Activated gamma-delta T cell (primary cell): ENCODE data around the gene CNOT3.
"Not testable (repeated sequence)": the region's sequence is repeated elsewhere in the genome, so short reads cannot be mapped to it uniquely, and the experiment has no call there.

Experiments
- DNase-seq: peaks from one replicate; lab custom pipeline; 2025; lab: John Stamatoyannopoulos, UW
- total RNA-seq, 2 donors: gene quantifications; one replicate each; lab custom pipeline; 2026; lab: John Stamatoyannopoulos, UW

Gene CNOT3
- 27.7 to 29.5 reads per million in 2 donors for total RNA-seq

DNA sequence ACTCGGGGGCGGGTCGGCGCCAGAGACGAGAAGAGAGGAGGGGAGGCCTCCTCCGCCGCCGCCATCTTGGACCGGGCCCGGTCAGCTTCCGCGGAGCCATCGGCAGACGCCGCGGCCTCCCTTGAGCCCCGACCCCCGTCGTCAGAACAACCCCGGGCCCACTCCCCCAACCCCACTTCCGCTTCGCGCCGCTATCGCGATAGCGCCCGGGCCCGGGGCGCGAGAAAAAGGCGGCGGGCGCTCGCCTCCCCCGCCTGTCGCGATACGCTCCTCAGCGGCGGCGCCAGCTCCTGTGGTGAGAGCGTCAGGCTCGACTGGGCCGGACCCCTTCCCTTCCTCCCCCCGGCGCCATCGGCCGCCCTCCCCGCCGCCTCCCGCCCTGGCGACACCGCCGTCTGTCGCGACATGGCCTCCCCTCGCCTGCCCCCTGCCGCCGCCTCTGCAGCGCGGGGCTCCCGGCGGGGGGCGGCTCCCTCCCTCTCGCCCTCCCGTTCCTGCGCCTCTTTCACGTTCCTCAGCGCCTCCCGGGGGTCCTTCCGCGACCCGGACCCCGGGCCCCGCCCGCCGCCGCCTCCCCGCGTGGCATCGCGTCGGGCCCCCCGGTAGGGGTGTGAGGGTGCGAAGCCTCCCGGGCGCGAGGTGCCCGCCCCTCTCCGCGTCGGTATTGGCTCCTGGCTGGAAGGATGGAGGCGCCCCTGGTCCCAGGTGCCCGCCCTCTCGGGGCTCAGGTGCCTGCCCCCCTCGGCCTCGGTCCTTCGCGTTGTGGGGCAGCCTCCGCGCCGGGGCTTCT lies at the start of gene CNOT3:
Gene CNOT3 (plus strand): TSS at position 64 of the 790 bp plus-strand sequence. CDS start 5,217 bp downstream, outside the sequence.
- peak; percentile 44 for DNase-seq

- DNase-seq = no peak
Measured at GRCh38 chr19:54094426-54095000, 43.0 kb upstream of the CNOT3 start.

DNA sequence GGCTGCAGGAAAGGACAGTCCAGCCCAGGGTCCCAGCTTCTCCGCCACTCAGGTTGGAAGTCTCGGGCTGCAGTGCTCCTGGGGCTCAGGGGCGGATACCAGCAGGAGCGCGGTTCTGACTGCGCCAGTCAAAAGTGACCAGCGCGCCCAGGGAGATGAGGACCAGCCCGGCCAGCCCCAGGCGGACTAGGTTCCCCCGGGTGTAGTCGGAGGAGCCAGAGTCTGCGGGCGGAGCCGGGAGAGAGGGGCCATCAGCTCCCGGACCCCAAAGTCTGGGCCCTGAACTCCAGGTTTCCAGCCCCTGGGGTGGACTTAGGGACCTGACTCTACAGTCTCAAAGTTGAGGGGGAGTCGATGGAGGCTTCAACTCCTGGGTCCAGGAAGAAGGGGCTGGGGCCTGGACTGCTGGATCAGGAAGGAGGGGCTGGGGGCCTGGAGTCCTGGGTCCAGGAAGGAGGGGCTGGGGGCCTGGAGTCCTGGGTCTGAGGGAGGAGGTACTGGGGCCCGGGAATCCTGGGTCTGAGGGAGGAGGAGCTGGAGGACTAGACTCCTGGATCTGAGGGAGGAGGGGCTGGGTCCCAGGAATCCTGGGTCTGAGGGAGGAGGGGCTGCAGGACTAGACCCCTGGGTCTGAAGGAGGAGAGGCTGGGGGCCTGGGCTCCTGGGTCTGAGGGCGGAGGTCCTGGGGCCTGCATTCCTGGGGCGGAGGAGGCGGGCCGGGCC lies 42.3 kb upstream of the CNOT3 start:
- no peak for DNase-seq

- peak; percentile 42 for DNase-seq
Measured at GRCh38 chr19:54095859-54096616, 41.5 kb upstream of the CNOT3 start.

GRCh38 chr19:54096617-54097106 lies 40.9 kb upstream of the CNOT3 start:
- no peak for DNase-seq

DNA sequence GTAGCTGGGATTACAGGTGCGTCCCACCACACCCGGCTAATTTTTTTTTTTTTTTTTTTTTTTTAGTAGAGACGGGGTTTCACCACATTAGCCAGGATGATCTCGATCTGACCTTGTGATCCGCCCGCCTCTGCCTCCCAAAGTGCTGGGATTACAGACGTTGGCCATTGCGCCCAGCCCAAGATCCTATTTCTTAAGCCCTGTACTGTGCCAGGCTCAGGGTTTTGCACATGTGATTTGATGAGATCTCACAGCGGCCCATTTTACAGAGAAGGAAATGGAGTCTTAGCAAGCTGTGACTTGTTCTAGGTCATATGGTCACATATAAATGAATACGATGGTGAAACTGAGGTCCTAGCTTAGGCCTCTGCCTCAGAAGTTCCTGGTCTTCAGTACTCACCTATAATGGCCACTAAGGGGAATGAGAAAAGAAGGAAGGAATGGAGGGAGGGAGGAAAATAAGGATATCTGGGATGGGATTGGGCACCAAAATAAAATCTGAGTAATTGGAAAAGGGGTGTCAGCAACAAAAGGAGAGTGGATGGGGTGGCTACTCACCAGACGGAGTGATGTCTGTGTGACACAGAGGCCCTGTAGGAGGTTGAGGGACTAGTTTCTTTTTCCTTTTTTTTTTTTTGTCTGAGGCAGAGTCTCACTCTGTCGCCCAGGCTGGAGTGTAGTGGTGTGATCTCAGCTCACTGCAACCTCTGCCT lies 38.2 kb upstream of the CNOT3 start:
- no peak for DNase-seq

DNA sequence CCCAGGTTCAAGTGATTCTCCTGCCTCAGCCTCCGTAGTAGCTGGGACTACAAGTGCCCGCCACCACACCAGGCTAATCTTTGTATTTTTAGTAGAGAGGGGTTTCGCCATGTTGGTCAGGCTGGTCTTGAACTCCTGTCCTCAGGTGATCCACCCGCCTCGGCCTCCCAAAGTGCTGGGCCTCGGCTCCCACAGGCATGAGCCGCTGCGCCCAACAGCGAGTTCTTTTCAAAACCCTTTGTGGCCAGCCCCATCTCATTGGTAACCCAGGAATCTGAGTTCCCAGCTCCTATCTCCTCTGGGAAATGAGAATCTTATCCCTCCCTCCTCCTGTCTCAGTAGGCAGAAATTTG lies 37.7 kb upstream of the CNOT3 start:
- not testable (repeated sequence) for DNase-seq

- no peak for DNase-seq
Measured at GRCh38 chr19:54100561-54100960, 37.0 kb upstream of the CNOT3 start, which contains the start of gene OSCAR. OSCAR (minus strand) TSS chr19:54100803; CDS start chr19:54100792, 11 bp downstream.

- peak; percentile 98 for DNase-seq
Measured at GRCh38 chr19:54102421-54103169, 35.0 kb upstream of the CNOT3 start, which contains the start of gene NDUFA3. NDUFA3 (plus strand) TSS chr19:54102855; CDS start chr19:54102879, 24 bp downstream.

DNA sequence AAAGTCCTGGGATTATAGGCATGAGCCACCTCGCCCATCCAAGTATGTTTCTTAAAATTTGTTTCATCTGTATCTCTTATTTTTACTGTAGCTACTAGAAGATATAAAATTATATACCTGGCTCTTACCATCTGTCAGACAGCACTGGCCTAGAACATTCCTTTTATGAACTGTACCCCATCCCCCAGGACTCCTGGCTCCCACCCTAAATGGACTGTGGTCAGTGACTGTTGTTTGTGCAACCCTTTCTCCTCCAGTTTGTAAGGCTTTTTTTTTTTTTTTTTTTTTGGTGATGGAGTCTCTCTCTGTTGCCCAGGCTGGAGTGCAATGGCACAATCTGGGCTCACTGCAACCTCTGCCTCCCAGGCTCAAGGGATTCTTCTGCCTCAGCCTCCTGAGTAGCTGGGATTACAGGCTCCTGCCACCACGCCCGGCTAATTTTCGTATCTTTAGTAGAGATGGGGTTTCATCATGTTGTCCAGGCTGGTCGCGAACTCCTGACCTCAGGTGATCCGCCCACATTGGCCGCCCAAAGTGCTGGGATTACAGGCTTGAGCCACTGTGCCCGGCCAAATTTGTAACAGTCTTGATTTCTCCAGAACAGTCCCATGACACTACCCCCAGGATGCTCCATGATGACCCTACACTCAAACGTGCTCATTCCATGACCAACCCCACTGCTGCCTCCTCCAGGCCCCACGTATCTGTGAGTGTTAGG lies 32.4 kb upstream of the CNOT3 start:
- no peak for DNase-seq

DNA sequence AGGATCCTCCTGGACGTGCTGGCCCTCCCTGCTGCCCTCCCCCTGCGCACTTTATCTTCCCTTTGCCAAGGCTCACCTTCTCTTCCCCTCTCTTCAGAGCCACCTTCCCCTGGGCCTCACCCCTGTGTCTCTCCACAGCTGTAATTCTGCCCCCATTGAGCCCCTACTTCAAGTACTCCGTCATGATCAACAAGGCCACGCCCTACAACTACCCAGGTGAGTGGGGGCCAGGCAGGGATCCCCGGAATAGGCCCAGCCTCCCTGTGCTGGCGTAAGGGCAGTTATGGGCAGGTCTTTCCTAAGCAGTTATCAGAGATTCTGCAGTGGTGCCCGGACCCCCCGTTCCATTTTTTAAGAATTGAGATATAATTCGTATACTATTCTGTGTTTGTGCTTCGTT lies 31.8 kb upstream of the CNOT3 start:
- DNase-seq = no peak

GRCh38 chr19:54106716-54107115 lies 30.8 kb upstream of the CNOT3 start:
- no peak for DNase-seq

DNA sequence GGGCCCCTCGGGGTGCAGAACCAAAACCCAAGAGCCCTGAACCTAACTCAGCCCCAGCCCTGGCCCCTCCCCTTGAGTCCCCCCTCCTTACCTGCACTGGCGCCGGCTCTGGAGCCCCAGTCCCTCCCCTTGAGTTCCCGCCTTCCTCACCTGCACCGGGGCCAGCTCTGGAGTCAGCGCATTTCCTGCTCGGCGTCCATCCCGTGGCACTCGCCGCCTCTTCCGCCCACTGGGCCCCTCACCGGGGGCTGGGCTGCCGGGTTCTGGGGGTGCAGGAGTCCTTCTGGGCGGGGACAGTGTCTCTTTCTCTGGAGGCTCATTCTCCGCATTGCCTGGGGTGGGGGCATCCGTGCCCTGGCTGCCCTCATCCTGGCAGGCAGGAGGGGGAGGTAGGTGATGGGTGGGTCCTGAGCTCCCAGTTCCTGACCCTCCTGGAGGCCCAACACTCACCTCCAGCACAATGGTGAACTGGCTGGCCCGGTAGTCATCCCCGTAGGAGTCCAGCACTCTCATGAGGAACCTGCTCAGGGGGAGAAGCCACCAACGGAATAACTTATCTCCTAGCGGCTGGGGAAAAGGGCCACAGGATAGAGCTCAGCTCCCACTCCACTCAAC lies 29.6 kb upstream of the CNOT3 start:
- DNase-seq = no peak

DNA sequence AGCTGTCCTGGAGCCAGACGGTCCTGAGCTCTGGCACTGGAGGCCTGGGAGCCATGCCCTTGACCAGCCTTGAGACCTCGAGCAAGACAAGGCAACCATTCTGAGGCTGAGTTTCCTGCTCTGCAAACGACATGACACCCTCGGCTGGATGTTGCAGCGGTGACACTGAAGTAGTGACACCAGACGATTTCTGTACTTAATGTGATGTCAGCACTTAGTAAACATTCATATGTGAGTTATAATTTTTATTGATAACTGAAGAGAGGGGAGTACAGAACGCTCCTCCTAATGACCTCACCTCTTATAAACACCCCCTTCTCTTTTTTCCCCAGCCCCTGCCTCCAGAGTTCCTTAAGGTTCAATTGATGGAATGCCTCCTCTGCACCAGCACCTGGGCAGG lies 29.1 kb upstream of the CNOT3 start:
- no peak for DNase-seq

GRCh38 chr19:54109651-54110050 lies 27.9 kb upstream of the CNOT3 start:
- DNase-seq = no peak

DNA sequence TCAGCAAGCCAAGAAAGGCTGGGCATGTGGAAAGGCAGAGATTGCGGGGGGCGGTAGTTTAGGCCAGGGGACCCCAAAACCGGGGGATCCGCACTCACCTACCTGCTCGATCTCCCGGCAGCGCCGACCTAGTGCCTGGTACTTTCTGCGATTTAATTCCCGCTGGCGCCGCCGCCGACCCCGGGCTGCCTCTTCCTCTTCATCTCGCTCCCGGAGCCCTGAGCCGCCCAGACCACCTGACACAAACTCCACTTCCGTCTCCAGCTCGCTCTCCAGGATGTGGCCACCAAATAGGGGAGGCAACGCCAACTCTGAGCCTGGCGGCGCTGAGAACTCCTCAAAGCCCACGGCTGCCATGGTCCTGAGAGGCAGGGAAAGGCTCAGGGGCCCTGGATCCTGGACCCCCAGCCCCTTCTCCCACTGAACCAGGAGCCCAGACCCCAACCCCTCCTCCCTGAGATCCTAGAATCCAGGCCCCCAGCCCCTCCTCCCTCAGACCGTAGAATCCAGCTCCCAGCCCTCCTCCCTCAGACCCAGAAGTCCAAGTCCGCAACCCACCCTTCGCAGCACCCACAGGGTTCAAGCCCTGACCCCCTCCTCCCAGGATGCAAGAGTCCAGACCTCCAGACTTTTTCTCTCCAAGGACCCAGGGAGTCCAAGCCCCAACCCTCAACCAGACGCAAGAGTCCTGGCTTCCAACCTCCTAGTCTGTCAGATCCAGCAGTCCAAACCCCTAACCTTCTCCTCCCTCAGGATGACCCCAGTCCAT lies 23.0 kb upstream of the CNOT3 start:
- peak; percentile 24 for DNase-seq

GRCh38 chr19:54115109-54116063 lies 22.2 kb upstream of the CNOT3 start, which contains the start of the genes PRPF31 and TFPT:
PRPF31 (plus strand) TSS chr19:54115754; CDS start chr19:54118279, 2,525 bp downstream.
TFPT (minus strand) TSS chr19:54115657; CDS start chr19:54115269, 388 bp downstream.
- peak; percentile 61 for DNase-seq
